ENCODE data around the gene KIF26B. TPM values are rescaled to one million over a fixed set of nuclear protein-coding genes. Genes with fewer than 3 reads are reported as not detected.

KIF26B gene
- polyA plus RNA-seq, 2 of the 4 experiments (the other 2 are of a cell fraction) = 0.01 to 0.04 TPM

DNA sequence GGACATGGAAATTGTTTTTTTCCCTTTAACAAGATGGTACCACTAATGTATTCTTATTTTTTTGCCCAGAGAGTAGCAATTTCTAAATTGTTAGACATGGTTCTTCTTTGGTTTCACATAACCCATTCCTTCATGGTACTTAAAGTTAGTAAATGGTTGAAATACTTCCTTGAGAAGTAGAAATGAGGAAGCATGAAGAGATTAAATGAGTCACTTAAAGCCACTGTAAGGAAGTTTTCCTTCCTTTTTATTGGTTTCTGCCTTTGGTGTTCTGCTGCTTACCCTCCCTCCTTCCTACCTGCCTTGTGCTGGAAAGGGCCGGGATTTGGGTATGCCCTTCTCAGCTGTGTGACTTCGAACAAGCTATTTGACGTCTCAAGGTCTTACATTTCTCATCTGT is 101.0 kb downstream of the KIF26B start:
- ChIA-PET CTCF (no interaction called here), POLR2A (no interaction called here)
- Histone ChIP-seq H3K4me2 (no peak overlapping the region), H3K4me3 (no peak overlapping the region), H3K9me3 (0 out of 3 replicates have a peak, but pooled peaks cover 10% of the 10 kb centered on the region), H3K4me1 (no peaks in the 10 kb centered on the region), H3K27ac (no peak overlapping the region)
- ATAC-seq = no peak
- DNase-seq (ENCODE audit: low read depth in 1 of 2, low spot score in 1 of 2) = no peak
- no peak for FAIRE-seq
- WGBS (ENCODE audit: missing lambda C conversion rate) = 14% methylated on average over 3 of the region's 3 CpGs
- TF ChIP-seq RAD21 (conservative IDR thresholded peaks at IDR 0.05 in 1 of 2, IDR thresholded peaks at IDR 0.05 in 1 of 2) (no peak), RNF2 (IDR thresholded peaks at IDR 0.05; ENCODE audit: borderline replicate concordance, low read depth) (no peak), ZNF302 (CRISPR knock-in tag; IDR thresholded peaks at IDR 0.05) (no peak), PHF8 (IDR thresholded peaks at IDR 0.05; ENCODE audit: borderline replicate concordance, low read depth) (no peak), ZC3H11A (IDR thresholded peaks at IDR 0.05) (no peak), FOXS1 (CRISPR knock-in tag; IDR thresholded peaks at IDR 0.05) (no peak), FOSL2 (IDR thresholded peaks at IDR 0.05) (no peak), FOSL2 (CRISPR knock-in tag; IDR thresholded peaks at IDR 0.05) (no peak)
- TF ChIP-seq, protein P1, sequence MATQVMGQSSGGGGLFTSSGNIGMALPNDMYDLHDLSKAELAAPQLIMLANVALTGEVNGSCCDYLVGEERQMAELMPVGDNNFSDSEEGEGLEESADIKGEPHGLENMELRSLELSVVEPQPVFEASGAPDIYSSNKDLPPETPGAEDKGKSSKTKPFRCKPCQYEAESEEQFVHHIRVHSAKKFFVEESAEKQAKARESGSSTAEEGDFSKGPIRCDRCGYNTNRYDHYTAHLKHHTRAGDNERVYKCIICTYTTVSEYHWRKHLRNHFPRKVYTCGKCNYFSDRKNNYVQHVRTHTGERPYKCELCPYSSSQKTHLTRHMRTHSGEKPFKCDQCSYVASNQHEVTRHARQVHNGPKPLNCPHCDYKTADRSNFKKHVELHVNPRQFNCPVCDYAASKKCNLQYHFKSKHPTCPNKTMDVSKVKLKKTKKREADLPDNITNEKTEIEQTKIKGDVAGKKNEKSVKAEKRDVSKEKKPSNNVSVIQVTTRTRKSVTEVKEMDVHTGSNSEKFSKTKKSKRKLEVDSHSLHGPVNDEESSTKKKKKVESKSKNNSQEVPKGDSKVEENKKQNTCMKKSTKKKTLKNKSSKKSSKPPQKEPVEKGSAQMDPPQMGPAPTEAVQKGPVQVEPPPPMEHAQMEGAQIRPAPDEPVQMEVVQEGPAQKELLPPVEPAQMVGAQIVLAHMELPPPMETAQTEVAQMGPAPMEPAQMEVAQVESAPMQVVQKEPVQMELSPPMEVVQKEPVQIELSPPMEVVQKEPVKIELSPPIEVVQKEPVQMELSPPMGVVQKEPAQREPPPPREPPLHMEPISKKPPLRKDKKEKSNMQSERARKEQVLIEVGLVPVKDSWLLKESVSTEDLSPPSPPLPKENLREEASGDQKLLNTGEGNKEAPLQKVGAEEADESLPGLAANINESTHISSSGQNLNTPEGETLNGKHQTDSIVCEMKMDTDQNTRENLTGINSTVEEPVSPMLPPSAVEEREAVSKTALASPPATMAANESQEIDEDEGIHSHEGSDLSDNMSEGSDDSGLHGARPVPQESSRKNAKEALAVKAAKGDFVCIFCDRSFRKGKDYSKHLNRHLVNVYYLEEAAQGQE (IDR thresholded peaks at IDR 0.05) = no peak

- POLR2A ChIA-PET = no interaction called here
- no peak for TF ChIP-seq SREBF2 (IDR thresholded peaks at IDR 0.05)
- DNase-seq (ENCODE audit: low read depth in 1 of 2, low spot score in 1 of 2) = no peak
- ATAC-seq = no peak
- CTCF ChIA-PET = no interaction called here
- FAIRE-seq = no peak
- Histone ChIP-seq H3K4me3 (no peak overlapping the region), H3K9me3 (0 out of 3 replicates have a peak, but pooled peaks cover 10% of the 10 kb centered on the region), H3K4me2 (no peak overlapping the region), H3K4me1 (no peaks in the 10 kb centered on the region), H3K27ac (no peak overlapping the region)
- WGBS (ENCODE audit: missing lambda C conversion rate) = 56% methylated on average over 6 of the region's 6 CpGs
These were observed 101.7 kb downstream of the KIF26B start for GRCh38 chr1:245256528-245256927.

- ChIA-PET POLR2A (no interaction called here), CTCF (interaction anchor here (0.7 to 0.8 kb wide), 2 partner anchors 9 to 1520 kb away, joined by 3 read pairs; no protein-coding TSS in a partner anchor)
- no peaks in the 10 kb centered on the region for H3K4me1 ChIP-seq
- H3K4me2 ChIP-seq = no peak overlapping the region
- TF ChIP-seq, protein P2, sequence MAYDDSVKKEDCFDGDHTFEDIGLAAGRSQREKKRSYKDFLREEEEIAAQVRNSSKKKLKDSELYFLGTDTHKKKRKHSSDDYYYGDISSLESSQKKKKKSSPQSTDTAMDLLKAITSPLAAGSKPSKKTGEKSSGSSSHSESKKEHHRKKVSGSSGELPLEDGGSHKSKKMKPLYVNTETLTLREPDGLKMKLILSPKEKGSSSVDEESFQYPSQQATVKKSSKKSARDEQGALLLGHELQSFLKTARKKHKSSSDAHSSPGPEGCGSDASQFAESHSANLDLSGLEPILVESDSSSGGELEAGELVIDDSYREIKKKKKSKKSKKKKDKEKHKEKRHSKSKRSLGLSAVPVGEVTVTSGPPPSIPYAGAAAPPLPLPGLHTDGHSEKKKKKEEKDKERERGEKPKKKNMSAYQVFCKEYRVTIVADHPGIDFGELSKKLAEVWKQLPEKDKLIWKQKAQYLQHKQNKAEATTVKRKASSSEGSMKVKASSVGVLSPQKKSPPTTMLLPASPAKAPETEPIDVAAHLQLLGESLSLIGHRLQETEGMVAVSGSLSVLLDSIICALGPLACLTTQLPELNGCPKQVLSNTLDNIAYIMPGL (CRISPR knock-in tag; IDR thresholded peaks at IDR 0.05; ENCODE audit: borderline replicate concordance) = no peak
- TF ChIP-seq CBX8 (IDR thresholded peaks at IDR 0.05) (no peak), PBX3 (IDR thresholded peaks at IDR 0.05) (no peak), GATA3 (IDR thresholded peaks at IDR 0.05; ENCODE audit: borderline replicate concordance) (no peak), HOXB13 (CRISPR knock-in tag; IDR thresholded peaks at IDR 0.05; ENCODE audit: low read depth) (no peak), ZSCAN20 (CRISPR knock-in tag; IDR thresholded peaks at IDR 0.05) (no peak), EHMT2 (IDR thresholded peaks at IDR 0.05; ENCODE audit: low read depth) (no peak), HOXA7 (CRISPR knock-in tag; IDR thresholded peaks at IDR 0.05) (no peak), SREBF2 (IDR thresholded peaks at IDR 0.05) (no peak), HOXB5 (CRISPR knock-in tag; IDR thresholded peaks at IDR 0.05) (no peak), RARB (CRISPR knock-in tag; IDR thresholded peaks at IDR 0.05) (no peak), ESRRA (IDR thresholded peaks at IDR 0.05; ENCODE audit: borderline replicate concordance, low read length) (no peak), MAFK (IDR thresholded peaks at IDR 0.05; ENCODE audit: partially characterized antibody) (no peak)
- TF ChIP-seq, protein P3, sequence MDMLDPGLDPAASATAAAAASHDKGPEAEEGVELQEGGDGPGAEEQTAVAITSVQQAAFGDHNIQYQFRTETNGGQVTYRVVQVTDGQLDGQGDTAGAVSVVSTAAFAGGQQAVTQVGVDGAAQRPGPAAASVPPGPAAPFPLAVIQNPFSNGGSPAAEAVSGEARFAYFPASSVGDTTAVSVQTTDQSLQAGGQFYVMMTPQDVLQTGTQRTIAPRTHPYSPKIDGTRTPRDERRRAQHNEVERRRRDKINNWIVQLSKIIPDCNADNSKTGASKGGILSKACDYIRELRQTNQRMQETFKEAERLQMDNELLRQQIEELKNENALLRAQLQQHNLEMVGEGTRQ (IDR thresholded peaks at IDR 0.05) = no peak
- H3K4me3 ChIP-seq = no peak overlapping the region
- no peak overlapping the region for H3K27ac ChIP-seq
- no peak for ATAC-seq
- FAIRE-seq = no peak
- no peak for DNase-seq (ENCODE audit: low read depth in 1 of 2, low spot score in 1 of 2)
- 44% methylated on average over 12 of the region's 12 CpGs for WGBS (ENCODE audit: missing lambda C conversion rate)
- no peaks in the 10 kb centered on the region for H3K9me3 ChIP-seq
These were observed 103.6 kb downstream of the KIF26B start for GRCh38 chr1:245258271-245258920.

Measured in A549 (cell line).